Psoas muscle (tissue), 8 donors: ENCODE data around the gene OBP2A. TPM values are rescaled to one million over a fixed set of nuclear protein-coding genes. Genes with fewer than 3 reads are reported as not detected.

ENCODE experiments used
- ATAC-seq, 4 donors: fragments of 200-7000 bp; cut with Tn5 transposase; one replicate each; pipeline ENCODE4 v1.9.1; 2020; ENCODE audit warnings: moderate library complexity in 3 of 4, mild to moderate bottlenecking in 2 of 4
- DNase-seq, 2 donors: peaks; one replicate each; pipeline ENCODE4 v3.0.0-alpha.2; 2020
- H3K27ac ChIP-seq: fragments of 200-600 bp; one replicate; pipeline ENCODE4 v1.8.0; 2022
- H3K27me3 ChIP-seq, 3 donors: fragments of 200-600 bp in 1 of 3; one replicate each; pipeline versions ENCODE4 v1.6.1 to v1.8.0; 2013 to 2022; ENCODE audit warnings: low read length in 2 of 3, mild to moderate bottlenecking in 2 of 3, moderate library complexity in 1 of 3; ENCODE audit not compliant: insufficient read depth in 3 of 3
- H3K36me3 ChIP-seq, 2 donors: fragments of 200-600 bp in 1 of 2; one replicate each; pipeline versions ENCODE4 v1.6.1 to v1.8.0; 2013 to 2022; ENCODE audit warnings: low read depth in 1 of 2, mild to moderate bottlenecking in 1 of 2, moderate library complexity in 1 of 2; ENCODE audit not compliant: insufficient read depth in 1 of 2
- H3K4me1 ChIP-seq: fragments of 200-600 bp; one replicate; pipeline ENCODE4 v1.8.0; 2022
- H3K4me3 ChIP-seq: fragments of 200-600 bp; one replicate; pipeline ENCODE4 v1.8.0; 2022; ENCODE audit warnings: mild to moderate bottlenecking
- H3K9me3 ChIP-seq: fragments of 200-600 bp; one replicate; pipeline ENCODE4 v1.8.0; 2022
- WGBS, 3 donors: extraction: QIAGEN DNeasy Blood & Tissue Kit; methylation state at CpG; one replicate each; pipeline versions ENCODE4 v1.1.6 to v1.1.7; 2013; 5-methylcytosine and 5-hydroxymethylcytosine counted together
- intact Hi-C, 2 donors: fragments of 100-400 bp; cut with DNase I; formaldehyde crosslinking; loops; one replicate each; pipeline versions ENCODE4 v1.11.0 to v1.14.2; 2022
- polyA plus RNA-seq, 3 donors: library from polyadenylated mRNA; stranded (reverse); fragments of 200-250 nt; gene quantifications; one replicate each; pipeline ENCODE4 v1.2.3, GENCODE V29; 2013
- total RNA-seq, 4 donors: library from RNA; stranded (reverse); fragmentation: NEBNext Ultra II Directional in 2 of 4; extraction: Animal tissue kit (Norgen Biotek cat#: 25700) in 2 of 4; gene quantifications; one replicate each; pipeline versions ENCODE4 v1.2.1 to v1.2.4, GENCODE V29; 2021 to 2023
- TF ChIP-seq, protein P1 (sequence below): fragments of 200-600 bp; IDR thresholded peaks from one replicate; pipeline ENCODE4 v1.8.0; 2022; ENCODE audit warnings: antibody characterized with exemption
- donor health status: healthy with polysubstance abuse.
- donor health status: DM: no; HTN: no; CAD: no; lungs with moderate emphysema.
- donor health status: Bipolar disorder and iron deficiency.
- donor health status: healthy.
- donor health status: DM: yes; HTN: yes; CAD: no.
- donor health status: DM: no; HTN: no; CAD: no.
- donor health status: DM: no; HTN: no; CAD: no.
- donor health status: DM: yes; HTN: yes; CAD: no.

Gene OBP2A
- total and polyA plus RNA-seq, 7 donors, result not detected

- Histone ChIP-seq H3K36me3 (no peaks in the 10 kb centered on the region), H3K4me3 (no peak overlapping the region), H3K27ac (no peak overlapping the region), H3K4me1 (no peaks in the 10 kb centered on the region), H3K9me3 (no peaks in the 10 kb centered on the region), H3K27me3 (peaks cover 0 to 11% (median 5%) of the 10 kb centered on the region in 3 donors)
- ATAC-seq (no peak), DNase-seq (no peak)
- TF ChIP-seq, protein P1, sequence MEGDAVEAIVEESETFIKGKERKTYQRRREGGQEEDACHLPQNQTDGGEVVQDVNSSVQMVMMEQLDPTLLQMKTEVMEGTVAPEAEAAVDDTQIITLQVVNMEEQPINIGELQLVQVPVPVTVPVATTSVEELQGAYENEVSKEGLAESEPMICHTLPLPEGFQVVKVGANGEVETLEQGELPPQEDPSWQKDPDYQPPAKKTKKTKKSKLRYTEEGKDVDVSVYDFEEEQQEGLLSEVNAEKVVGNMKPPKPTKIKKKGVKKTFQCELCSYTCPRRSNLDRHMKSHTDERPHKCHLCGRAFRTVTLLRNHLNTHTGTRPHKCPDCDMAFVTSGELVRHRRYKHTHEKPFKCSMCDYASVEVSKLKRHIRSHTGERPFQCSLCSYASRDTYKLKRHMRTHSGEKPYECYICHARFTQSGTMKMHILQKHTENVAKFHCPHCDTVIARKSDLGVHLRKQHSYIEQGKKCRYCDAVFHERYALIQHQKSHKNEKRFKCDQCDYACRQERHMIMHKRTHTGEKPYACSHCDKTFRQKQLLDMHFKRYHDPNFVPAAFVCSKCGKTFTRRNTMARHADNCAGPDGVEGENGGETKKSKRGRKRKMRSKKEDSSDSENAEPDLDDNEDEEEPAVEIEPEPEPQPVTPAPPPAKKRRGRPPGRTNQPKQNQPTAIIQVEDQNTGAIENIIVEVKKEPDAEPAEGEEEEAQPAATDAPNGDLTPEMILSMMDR, result no peak
- intact Hi-C loops, result no loop called here
- WGBS, 3 donors, result 64 to 74% (median 69%) methylated on average over 17 of the region's 17 CpGs
Observed at GRCh38 chr9:135550344-135550918, 4.5 kb downstream of the OBP2A start.

DNA sequence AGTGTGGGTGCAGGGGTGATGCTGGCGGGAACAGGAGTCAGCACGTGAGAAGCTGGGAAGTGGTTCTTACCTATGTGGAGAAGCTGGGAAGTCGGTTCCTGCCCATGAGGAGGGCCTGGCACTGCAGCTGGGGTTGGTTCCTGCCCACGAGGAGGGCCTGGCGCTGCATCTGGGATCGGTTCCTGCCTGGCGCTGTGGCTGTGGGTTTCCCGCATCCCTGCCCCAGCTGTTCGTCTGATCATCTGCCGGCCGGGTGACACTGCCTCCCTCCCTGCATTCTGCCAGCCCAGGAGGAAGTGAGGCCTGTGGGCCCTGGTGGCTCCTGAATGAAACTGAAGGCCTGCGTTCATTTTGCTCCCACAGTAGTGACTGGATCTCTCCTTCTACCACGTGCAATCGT, 5.1 kb downstream of the OBP2A start:
- H3K27ac ChIP-seq, result no peak overlapping the region
- ATAC-seq (no peak), DNase-seq (no peak)
- no peaks in the 10 kb centered on the region for H3K4me1 ChIP-seq
- intact Hi-C loops, result no loop called here
- TF ChIP-seq, protein P1, result no peak
- H3K36me3 ChIP-seq, result no peaks in the 10 kb centered on the region
- H3K27me3 ChIP-seq, result peaks cover 0 to 11% (median 5%) of the 10 kb centered on the region in 3 donors
- 24 to 38% (median 32%) methylated on average over 14 of the region's 14 CpGs for WGBS, 3 donors
- no peak overlapping the region for H3K4me3 ChIP-seq
- H3K9me3 ChIP-seq, result no peaks in the 10 kb centered on the region

DNA sequence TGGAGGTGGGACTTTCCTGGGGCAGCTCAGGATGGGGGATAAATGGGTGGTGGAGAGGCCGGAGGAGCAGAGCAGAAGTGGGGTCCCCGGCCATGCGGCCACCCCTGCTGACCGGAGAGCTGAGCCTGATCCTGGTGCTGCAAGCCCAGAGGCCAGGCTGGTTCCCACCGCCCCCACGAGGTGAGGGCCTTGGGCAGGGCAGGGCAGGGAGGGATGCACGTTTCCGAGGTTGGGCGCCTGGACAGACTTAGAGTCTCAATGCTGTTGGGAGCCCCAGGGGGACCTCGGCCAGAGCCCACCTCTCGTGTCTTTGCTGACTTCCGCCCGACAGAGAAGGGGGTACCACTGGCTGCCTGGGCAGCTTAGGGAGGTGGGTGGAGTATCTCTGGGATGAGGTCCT, 5.5 kb downstream of the OBP2A start:
- WGBS, 3 donors, result 83 to 89% (median 87%) methylated on average over 10 to 13 of the region's 13 CpGs
- Histone ChIP-seq H3K4me3 (no peak overlapping the region), H3K36me3 (no peaks in the 10 kb centered on the region), H3K27me3 (peaks cover 0 to 11% (median 5%) of the 10 kb centered on the region in 3 donors), H3K9me3 (no peaks in the 10 kb centered on the region), H3K4me1 (no peaks in the 10 kb centered on the region), H3K27ac (no peak overlapping the region)
- DNase-seq (no peak), ATAC-seq (no peak)
- TF ChIP-seq, protein P1, result no peak
- intact Hi-C loops, result no loop called here

DNA sequence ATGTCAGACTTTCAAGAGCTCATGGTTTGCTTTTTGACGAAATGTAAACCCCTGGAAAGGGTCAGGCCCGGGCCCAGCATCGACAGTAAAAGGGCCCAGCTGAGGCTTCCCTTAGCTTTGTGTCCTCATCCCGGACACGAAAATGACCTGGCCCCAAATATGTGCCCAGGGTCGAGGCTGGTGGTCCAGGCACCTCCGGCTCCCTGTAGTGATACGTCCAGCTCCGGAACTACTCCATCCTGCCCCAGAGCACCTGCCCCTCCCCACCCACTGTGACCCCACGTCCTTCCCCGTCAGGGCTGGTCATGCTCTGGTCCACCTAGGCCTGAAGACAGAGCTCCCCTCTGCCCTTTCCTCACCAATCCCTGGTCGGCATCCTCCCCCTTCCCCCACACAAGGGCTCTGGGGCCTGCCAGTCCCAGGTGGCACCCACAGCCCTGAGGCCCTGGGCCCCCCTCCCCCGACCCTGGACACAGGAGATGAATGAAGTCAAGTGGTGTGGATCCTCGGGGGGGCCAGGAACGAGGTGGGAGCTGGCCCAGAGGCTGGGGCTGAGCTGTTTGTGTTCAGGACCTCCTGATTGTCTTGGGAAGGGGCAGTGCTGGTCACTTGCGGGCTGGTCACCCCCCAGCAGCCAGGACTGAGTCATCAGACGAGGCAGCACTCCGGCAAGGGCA, 6.2 kb downstream of the OBP2A start:
- H3K27me3 ChIP-seq, result peaks cover 0 to 11% (median 4%) of the 10 kb centered on the region in 3 donors
- ATAC-seq (no peak), DNase-seq (no peak)
- no peaks in the 10 kb centered on the region for H3K36me3 ChIP-seq
- no peak overlapping the region for H3K4me3 ChIP-seq
- TF ChIP-seq, protein P1, result no peak
- 76 to 79% (median 78%) methylated on average over 18 of the region's 18 CpGs for WGBS, 3 donors
- H3K27ac ChIP-seq, result no peak overlapping the region
- intact Hi-C loops, result no loop called here
- H3K9me3 ChIP-seq, result no peaks in the 10 kb centered on the region
- H3K4me1 ChIP-seq, result no peaks in the 10 kb centered on the region
